IPS-18c (cell line): Measurements from ENCODE around the gene TMEM129.
"Not testable (repeated sequence)": the region's sequence is repeated elsewhere in the genome, so short reads cannot be mapped to it uniquely, and the experiment has no call there.

Experiments
- H3K4me3 ChIP-seq: 2 replicates; pipeline ENCODE4 v1.7.0; 2013; ENCODE audit warnings: low read depth, mild to moderate bottlenecking, low read length, moderate library complexity; ENCODE audit not compliant: insufficient read depth
- H3K9me3 ChIP-seq: one replicate; pipeline ENCODE4 v1.6.1; 2013; ENCODE audit warnings: mild to moderate bottlenecking, low read length, moderate library complexity; ENCODE audit not compliant: control insufficient read depth, insufficient read depth

The TMEM129 gene

GRCh38 chr4:1691737-1692373 lies 29.3 kb downstream of the TMEM129 start:
- H3K4me3 ChIP-seq, result no peak overlapping the region

GRCh38 chr4:1690698-1691097 lies 30.4 kb downstream of the TMEM129 start:
- no peaks in the 10 kb centered on the region for H3K9me3 ChIP-seq
- no peak overlapping the region for H3K4me3 ChIP-seq

More at GRCh38 chr4:1691737-1692373, 29.3 kb downstream of the TMEM129 start:
- H3K9me3 ChIP-seq, result no peaks in the 10 kb centered on the region

- no peak overlapping the region for H3K4me3 ChIP-seq
- peaks cover 4% of the 10 kb centered on the region for H3K9me3 ChIP-seq
Observed at GRCh38 chr4:1686440-1687036, 34.6 kb downstream of the TMEM129 start.

DNA sequence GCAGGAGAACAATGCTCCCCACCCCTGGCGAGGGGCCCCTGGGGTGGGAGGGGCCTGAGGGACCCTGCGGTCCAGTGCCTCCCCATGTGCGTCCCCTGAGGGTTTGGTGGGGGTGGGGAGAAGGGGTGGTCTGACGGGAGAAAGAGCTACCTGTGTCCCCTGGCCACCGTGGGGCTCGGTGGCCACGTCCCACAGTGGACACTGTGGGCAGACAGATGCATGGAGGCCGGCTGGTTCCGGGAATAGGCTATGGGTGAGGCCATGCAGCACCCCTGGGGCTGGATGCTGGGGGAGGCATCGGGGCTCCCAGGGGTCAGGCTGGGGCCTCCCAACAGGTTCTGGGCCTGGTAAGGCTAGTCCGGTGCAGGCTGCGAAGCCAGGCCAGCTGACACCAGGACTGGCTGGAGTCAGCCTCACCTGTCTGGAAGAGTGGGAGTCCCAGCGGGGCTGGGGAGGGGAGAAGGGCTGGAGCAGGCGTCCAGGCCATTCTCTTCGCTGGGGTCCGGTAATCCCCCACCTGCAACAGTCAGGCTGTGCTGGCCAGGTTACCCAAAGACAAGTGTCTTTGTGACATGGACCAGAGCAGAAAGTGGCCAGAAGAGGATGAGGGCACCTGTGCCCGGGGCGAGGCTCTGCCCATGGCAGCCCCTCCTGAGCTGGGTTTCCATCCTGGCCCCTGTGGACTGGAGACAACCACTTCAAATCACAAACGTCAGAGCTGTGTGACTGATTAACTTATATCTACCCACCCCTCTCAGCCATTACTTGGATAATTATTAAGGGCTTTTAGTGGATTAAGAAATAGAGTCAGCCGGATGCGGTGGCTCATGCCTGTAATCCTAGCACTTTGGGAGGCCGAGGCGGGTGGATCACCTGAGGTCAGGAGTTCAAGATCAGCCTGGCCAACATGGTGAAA lies 35.6 kb downstream of the TMEM129 start:
- Histone ChIP-seq H3K9me3 (peaks cover 4% of the 10 kb centered on the region), H3K4me3 (no peak overlapping the region)

- Histone ChIP-seq H3K4me3 (peak overlapping the region; percentile 34; the same call in 1 of the 2 replicates), H3K9me3 (peaks cover 4% of the 10 kb centered on the region)
Observed at GRCh38 chr4:1684506-1685234, 36.5 kb downstream of the TMEM129 start.

DNA sequence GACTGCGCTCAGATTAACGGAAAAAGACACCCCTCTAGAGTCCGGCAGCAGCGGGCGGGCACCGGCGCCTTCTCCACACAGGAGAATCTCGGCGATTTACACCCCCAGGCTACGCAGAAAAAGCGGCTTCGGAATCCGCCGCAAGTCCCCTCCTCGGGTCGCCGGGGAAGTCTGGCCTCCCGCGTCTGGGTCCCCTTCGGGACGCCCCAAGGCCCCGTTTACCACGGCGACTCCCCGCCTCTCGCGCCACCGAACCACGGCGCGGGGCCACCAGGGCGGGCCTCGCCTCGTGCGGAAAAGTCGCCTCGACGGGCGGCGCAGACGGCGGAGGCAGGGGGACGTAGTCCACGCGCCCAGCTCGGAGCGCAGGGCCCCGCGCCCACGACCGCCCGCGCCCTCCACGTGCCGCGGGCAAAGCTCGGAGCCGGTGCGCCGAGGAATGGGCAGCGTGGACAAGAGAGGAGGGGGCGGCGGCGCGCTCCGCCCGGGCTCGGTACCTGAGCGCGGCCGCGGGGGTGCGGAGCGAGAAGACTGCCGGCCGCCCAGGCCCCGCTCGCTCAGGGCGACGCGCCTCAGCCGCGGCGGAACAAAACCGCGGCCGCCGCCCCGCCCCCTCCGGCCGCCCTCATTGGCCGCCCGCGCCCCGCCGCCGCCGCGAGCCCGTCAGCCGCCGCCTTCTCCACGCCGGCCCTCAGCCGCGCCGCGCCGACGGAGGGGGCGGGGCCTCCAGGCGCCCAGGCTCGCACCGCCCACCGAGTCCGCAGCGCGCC lies 37.2 kb downstream of the TMEM129 start, which contains the start of gene FAM53A:
Gene FAM53A (minus strand): TSS at position 578 of the 770 bp plus-strand sequence. CDS start 15,572 bp downstream, outside the sequence.
- H3K9me3 ChIP-seq, result peaks cover 4% of the 10 kb centered on the region
- H3K4me3 ChIP-seq, result peak within 1 kb of the TSS; percentile 73

- peaks cover 4% of the 10 kb centered on the region for H3K9me3 ChIP-seq
- peak overlapping the region; percentile 73 for H3K4me3 ChIP-seq
Observed at GRCh38 chr4:1683261-1683735, 37.8 kb downstream of the TMEM129 start.

GRCh38 chr4:1682860-1683259 lies 38.3 kb downstream of the TMEM129 start:
- H3K4me3 ChIP-seq, result peak overlapping the region; percentile 73; the same call in 1 of the 2 replicates
- H3K9me3 ChIP-seq, result peaks cover 4% of the 10 kb centered on the region

GRCh38 chr4:1678244-1678643 lies 42.9 kb downstream of the TMEM129 start:
- Histone ChIP-seq H3K4me3 (no peak overlapping the region), H3K9me3 (peaks cover 2% of the 10 kb centered on the region)

- Histone ChIP-seq H3K9me3 (no peaks in the 10 kb centered on the region), H3K4me3 (no peak overlapping the region)
Observed at GRCh38 chr4:1676605-1677525, 44.3 kb downstream of the TMEM129 start.

- H3K9me3 ChIP-seq, result no peaks in the 10 kb centered on the region
- no peak overlapping the region for H3K4me3 ChIP-seq
Observed at GRCh38 chr4:1675802-1676137, 45.4 kb downstream of the TMEM129 start.

DNA sequence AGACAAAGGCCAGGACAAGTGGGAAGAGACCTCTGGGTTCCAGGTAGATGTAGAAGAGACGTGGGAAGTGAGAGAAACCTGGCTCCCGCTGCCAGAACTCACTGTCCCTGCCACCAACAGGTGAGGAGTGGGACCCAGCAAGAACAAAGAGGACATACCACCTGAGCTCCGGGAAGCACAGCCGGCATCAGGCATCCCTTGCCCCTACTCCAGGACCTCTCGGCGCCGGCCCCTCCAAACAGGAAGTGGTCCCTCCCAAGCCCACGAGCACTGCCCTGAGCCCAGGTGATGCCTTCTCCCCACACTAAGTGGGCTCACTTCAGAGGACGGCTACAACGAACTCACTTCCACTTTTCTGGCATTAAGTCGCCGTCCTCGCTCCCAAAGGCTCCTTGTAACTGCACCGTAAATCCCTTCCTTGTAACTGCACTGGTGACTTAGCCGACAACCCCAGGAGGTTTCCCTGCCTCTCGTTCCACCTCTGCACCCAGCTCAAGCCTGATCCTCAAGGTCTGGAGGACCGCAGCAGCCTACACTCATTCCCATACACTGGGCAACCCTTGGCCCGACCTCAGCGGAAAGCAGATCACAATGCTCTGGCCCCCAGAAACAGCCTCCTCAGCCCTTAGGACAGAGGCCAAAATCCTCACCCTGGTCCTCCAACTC lies 45.9 kb downstream of the TMEM129 start:
- H3K9me3 ChIP-seq, result no peaks in the 10 kb centered on the region

GRCh38 chr4:1674682-1675081 lies 46.4 kb downstream of the TMEM129 start:
- no peak overlapping the region for H3K4me3 ChIP-seq
- H3K9me3 ChIP-seq, result no peaks in the 10 kb centered on the region

More for the DNA sequence above, 45.9 kb downstream of the TMEM129 start:
- no peak overlapping the region for H3K4me3 ChIP-seq

DNA sequence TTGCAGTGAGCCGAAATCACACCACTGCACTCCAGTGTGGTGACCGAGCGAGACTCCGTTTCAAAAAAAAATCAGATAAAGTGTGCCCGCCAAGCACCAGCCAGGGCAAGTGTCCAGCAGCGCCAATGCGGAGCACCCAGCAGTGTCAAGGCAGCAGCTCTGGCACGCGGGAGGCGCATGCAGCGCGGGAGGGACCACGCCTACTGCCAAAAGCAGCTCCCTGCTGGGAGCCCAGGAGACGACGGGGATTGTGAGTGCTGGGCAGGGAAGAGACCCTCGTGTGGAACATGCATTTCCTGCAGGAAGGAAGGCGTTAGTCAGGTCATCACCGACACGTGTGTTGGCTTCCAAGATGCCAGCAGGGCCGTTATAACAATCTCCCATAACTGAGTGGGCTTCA lies 47.5 kb downstream of the TMEM129 start:
- Histone ChIP-seq H3K9me3 (no peaks in the 10 kb centered on the region), H3K4me3 (no peak overlapping the region)

DNA sequence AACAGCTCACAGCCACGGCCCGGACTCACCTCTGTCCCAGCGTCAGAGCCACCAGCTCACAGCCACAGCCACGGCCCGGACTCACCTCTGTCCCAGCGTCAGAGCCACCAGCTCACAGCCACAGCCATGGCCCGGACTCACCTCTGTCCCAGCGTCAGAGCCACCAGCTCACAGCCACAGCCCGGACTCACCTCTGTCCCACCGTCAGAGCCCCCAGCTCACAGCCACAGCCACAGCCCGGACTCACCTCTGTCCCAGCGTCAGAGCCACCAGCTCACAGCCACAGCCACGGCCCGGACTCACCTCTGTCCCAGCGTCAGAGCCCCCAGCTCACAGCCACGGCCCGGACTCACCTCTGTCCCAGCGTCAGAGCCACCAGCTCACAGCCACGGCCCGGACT lies 50.1 kb downstream of the TMEM129 start:
- not testable (repeated sequence) for H3K4me3 ChIP-seq

More for the DNA sequence above, 50.1 kb downstream of the TMEM129 start:
- not testable (repeated sequence) for H3K9me3 ChIP-seq
